Hematopoietic multipotent progenitor cell treated with erythropoietin and hydrocortisone succinate and interleukin-3 and kit ligand, for 15 days (in vitro differentiated cells): ENCODE measurements around the gene GRIN2A.

Source experiments
- DNase-seq: peaks from one replicate; pipeline ENCODE4 v3.0.0-alpha.2; 2015; ENCODE audit warnings: low spot score

The GRIN2A gene

DNA sequence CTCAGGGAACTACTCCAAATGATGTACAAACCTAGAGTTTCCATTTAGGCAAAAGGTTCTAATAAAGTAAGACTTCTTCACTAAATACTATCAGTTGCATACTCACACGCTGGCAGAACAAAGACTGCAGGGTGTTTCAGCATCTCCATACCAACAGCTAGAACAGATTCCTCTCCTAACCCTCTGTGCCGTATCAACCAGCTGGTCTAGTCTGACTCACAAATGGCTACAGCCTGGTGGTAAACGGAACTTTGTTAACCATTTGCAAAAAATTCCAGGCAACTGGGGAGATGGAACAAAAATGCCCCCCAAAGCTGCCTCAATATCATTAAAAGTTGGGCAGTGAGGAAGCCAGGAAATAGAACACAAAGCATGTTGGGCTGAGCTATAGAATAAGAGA is 217.1 kb downstream of the GRIN2A start:
- no peak for DNase-seq

DNA sequence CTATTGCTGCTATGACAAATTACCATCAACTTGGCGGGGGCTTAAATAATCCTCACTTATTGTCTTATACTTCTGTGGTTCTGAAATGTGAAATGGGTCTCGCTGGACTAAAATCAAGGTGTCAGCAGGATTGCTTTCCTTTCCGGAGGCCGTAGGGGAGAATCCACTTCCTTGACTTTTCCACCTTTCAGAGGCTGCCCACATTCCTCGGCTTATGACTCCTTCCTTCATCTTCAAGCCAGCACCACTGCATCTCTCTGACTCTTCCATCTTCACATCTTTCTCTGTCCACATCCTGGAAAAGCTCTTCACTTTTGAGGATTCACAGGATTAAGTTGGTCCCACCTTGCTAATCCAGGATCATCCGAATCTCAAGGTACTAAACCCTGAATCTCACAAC is 217.8 kb downstream of the GRIN2A start:
- DNase-seq = no peak

DNA sequence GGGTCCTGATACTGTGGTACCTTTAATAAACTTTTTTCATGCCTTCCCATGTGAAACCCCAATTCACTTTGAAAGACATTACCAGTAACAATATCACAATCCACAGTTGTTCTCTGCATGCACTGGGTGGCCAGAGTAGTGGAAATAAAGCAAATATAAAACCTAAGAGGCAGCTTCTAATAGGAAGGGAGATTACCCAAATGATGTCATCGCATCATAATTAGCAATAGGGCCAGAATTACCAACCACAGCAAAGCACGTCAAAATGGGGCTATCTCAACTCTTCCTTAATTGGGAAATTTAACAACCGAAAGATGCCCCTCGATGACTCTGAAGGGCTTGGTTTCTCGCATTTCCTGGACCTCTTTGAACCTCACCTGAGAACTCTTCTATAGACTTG is 224.8 kb downstream of the GRIN2A start:
- DNase-seq = no peak

DNA sequence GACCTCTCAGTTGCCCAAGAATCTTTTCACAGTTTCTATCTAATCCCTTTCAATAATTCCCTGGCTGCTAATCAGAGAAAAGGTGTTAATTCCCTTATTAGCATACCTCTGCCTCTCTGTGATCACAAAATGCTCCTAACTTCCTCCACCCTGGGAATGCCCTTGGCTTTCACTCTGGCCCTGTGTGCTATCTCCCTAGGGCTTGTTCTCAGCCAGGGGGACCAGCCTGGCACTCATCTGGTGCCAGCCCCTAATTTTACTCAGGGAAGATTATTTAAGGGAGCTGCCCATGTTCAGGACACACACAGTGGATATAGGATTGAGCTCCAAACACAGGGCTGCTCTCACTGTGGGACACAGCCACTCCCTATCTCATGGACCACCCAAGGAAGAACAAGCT is 225.2 kb downstream of the GRIN2A start:
- DNase-seq = no peak

DNA sequence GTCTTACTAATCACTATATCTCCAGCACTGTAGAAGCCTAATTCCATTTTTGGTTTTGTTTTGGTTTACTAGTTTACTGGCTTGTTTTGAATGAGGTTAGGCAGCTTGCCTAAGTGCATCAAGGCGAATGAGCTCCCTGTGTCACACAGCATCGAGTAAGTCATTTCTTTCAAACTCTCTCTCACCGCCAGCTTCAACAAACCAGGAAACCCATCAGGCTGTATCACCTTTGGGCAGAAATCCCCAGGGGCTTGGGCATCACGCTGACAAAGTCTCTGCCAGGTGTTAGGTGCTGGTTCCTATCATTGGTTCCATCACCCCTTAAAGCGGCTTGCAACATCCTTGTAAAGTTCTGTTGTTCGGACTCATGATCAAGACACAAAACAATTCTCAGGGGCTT is 226.6 kb downstream of the GRIN2A start:
- no peak for DNase-seq

DNA sequence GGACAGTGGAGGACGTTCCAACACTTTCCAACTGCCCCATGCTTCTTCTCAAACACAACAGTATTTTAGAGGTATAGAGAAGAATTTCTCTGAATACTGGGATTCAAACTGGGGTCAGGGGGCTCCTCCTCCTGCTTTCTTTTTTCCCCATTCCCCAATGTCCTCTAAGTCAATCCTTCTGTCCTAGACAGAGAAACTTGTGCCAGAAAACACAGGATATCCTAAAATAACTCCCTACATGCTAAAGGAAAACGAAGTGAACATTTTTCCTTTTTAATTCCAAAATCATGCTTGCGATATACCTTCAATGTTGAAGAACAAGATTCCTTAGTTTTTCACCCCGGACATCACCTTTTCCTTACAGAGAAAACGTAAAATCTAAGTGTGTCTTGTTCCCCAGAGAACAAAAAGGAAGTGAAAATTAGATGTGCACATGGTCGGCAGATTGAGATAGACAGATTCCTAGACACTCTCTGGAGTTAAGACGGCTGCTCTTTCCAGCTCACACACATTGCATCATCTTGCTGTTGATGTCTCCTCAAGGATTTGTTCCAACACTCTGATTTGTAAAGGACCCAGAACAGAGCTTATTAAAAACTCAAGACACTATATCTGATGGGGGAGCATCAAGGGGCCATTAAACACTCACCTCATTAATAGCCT is 228.2 kb downstream of the GRIN2A start:
- DNase-seq = no peak

DNA sequence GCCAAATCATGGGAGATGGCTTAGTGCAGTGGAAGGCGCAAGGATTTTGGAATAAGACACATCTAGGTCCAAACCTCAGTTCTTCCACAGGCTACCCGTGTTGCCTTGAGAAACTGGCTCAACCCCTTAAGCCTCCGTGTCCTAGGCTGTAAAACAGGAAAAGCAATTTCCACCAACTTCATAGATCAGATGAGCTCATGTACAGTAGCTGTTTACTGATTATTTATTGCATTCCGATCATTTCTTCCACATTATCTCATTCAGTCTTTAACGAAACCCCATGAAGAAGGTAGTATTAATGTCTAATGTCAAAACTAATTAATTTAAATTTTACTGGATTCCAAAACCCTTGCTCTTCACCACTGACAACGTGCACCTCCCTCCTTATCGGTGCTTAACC is 231.6 kb downstream of the GRIN2A start:
- DNase-seq = no peak

DNA sequence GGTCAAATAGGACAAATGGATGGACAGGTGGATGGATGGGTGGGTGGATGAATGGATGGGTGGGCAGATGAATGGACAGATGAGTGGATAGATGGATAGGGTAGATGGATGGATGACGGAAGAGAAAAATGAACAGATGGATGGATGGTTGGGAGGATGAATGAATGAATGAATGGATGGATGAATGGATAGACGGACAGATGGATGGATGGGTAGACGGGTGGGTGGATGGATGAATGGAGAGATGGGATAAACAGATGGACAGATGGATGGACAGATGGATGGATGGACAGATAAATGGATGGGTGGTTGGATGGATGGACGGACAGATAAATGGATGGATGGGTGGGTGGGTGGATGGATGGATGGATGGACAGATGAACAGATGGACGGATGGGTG is 232.8 kb downstream of the GRIN2A start:
- DNase-seq = no peak

DNA sequence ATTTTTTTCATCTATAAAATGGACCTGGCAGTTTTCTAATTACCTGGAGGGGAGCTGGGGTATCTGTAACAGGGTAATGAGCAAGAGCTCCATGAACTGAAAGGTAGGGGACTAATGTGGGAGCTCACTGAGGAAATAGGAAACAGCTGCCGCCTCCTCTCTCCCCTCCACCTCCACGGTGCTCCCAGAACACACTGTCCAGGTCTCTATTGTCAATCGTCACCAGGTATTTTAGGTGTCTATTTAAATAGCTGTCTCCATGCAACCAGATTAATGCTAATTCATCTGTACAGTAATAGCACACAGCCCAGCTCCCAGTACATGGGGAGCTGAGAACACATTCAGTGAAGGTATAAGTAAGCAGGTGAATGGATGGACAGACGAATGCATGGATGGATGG is 233.3 kb downstream of the GRIN2A start:
- no peak for DNase-seq

DNA sequence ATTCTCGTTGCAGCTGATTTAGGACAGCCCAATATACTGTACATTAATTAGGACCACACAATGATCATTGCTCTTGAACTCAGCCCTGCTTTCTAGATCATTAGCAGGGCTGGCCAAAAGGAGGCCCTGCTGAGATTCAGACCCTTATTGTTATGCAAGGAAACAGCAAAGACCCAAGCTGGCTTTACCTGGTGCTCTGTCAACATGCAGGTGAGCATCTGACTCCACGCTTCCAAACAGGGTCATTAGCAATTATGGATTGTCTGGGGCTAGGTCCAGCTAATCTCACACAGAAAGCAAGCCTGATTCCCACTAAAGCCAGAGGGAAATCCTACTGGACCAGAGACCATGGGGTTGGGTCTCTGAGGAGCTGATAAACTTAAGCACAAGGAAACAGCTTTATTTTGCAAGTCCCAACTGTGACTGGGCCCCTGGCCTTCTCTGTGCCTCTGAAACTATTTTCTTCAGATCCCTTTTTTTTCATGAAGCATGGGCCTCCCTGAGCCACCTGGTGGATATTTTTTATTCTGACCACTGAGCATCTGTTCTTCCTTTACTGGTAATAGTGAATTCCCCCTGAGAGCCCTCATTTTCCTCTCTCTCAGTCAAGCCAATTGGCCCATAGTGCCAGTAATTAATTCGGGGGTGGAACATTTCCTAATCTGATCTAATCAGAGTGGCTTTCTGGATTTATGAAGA is 236.1 kb downstream of the GRIN2A start:
- DNase-seq = no peak

DNA sequence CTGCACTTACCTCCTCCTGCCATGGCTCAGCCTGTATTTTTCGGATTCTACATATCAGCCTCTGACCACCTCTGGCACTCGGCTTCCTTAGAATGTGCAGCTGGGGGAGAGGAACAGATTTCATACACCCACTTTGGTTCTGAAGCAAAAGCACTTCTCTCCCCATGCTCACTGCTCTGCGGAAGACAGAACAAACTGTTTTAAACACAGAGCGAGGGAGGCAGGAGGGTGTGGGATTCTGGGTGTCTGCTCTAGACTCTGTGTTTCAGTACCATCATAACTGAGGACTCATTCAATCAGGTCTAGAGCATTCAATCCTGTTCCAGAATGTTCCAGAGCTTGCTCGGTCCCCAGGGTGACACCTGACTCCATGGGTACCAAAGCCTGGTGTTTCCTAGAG is 239.1 kb downstream of the GRIN2A start:
- DNase-seq = no peak

DNA sequence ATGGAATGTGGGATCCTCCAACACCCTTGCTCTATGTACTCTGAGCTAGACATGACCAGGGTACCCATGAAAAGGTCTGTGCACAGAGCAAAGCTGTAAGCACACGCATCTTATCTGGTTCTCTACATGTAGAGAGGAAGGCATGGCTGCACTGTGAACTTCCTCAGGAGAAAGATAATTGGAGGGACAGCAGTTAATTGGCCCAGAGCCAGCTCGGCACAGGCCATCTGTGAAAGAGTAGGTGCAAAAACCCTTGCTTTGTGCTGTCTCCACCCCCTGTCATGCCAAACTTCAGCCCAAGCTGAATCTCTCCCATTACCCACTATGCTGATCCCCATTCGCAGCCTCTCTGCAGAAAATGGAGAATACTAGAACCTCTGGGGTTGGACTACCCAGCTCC is 241.0 kb downstream of the GRIN2A start:
- DNase-seq = no peak

DNA sequence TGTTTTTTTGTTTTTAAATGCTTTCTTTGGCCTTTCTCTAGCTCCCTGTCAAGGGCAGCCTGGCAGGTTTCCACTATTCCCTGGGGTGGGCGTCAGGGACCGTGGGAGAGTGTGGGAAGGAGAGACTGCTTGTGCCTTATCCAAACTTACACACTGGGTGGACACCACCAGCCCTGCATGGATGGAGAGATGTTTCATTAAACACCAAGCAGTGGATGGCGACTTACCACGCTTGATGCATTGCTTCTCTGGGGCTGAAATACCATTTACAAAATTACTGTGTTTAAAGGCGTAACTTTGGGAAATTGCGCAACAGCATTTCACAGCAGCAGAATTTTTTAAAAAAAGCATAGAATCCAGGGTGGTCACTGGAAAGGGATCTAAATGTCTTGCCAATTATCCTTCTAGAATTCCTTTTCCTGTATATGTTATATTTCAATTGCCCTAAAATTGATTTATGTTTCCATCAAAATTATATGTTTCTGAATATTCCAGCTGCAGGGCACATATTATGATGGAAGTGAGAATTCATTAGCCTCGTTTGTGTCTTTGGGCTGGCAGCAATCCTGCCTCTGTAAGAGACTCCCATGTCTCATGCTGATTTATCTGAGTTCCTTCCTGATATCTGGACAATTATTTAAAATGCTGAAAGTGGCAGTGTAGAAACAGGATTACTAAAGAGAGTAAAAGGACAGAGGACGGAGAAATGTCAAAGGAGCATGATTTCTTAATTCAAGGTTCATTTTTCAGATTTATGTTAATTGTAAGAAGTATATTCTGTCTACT is 247.3 kb downstream of the GRIN2A start:
- no peak for DNase-seq

DNA sequence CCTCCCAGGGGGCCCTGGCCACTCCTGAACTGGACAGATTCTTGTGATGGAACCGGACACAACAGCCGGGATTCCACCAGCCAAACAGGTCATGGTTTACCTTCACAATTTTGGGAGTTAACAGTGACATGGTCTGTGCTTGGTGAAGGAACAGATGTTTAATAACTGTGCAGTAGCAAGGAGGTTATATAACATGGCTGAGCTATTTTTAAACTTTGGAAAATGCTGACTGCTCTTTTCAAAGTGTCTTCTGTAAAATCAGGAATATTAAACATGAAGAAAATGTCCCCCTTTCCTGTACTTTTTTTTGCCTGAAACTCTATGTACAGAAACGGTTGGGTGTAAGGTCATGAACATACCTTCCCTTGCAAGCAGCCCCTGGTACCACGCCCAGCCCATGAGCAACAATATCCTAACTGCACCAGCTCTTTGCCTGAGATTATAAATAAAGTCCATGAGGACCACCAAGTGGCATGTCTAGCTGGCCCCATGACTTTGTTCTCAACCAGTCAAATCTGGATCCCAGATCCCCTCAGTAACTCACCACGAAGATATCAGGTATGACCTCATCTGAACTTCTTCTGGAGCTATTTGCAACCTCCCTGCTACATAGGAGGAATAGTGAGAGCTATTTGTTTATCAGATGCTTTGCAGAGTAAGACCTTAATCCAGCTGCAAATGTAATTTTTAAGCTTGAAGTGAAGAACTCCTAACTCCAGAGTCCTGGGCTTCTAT is 249.1 kb downstream of the GRIN2A start:
- no peak for DNase-seq

DNA sequence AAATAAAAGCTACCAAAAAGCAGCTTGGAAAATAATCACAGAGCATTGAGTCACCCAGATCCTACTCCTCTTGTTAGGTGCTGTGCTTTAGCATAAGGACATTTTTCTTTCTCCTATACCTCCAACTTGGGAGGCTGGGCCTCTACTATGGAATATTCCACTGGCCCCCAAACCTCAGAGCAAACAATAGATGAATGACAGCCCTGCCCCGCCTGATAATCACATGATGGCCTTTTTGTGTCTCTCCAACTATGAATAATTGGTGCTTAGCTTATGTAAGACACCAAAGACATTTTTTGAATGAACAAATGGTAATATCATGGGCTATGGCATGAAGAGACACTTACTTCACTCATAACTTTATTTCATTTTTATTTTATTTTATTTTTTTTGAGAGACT is 250.2 kb downstream of the GRIN2A start:
- no peak for DNase-seq

DNA sequence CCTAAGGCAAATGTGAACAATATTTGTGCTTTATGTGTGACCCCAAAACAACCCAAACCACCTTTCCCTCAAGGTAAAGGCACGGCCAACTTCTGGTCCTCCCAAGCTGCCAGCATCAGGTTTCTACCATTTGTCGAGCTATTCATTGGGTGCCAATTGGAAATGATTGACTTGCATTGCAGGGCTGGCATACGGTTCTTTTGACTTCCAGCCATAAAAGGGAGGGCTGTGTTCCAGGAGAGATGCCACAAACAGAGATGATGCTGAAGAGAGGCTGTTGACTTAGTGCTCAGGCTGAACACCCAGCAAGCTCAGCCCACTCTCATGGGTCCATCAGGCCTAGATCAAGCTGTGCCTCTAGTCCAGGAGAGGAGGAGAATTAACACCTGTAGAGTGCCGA is 252.4 kb downstream of the GRIN2A start:
- no peak for DNase-seq

DNA sequence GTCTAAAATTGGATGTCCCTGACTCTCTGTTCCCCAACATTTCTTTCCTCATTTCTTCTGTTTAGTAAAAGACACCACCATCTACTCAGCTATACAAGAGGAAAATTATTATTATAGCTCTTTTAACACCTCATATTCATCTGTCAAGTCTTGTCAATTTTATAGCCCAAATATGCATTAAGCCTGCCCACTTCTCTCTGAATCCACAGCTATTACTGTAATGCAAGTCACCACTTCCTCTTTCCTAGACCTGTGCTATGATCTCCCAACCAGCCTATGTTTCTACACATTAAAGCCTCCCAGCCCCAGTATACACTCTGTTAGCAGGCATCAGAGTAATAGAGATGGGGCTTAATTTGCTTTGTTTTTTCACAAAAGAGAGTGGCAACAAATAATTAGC is 252.9 kb downstream of the GRIN2A start:
- DNase-seq = no peak

DNA sequence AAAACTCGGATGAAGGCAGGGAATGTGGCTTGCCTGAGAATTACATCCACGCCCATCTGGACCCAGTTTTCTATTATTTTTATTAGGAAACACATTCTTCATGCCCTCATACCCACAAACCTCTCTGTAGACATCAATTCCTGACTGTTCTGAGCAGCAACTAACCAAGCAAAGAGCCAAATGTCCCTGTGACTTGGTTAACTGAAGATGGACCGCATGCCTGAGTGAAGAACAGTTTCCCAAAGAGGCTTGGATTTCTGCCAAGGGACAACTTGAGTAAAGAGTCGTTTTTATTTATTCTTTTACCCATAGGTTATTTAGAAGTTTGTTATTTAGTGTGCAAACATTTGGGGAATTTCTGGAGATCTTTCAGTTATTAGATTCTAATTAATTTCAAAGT is 259.8 kb downstream of the GRIN2A start:
- DNase-seq = no peak

DNA sequence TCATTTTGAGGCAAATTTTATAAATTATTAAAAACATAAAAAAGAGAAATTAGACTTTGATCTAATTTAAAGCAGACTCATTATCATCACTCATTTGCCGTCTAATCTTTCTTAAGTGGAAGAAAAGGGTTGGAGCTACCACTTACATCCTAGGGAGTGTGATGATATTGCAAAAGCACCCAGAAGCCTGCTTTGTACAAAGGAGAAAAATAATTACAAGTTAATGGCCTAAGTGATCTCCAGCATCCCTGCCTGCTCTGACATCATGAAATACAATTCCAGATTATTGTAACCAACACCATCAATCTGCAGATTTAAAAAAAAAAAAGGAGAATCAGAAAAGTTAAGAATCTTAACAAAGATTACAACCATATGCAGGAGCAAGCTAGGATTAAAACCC is 260.2 kb downstream of the GRIN2A start:
- DNase-seq = no peak

DNA sequence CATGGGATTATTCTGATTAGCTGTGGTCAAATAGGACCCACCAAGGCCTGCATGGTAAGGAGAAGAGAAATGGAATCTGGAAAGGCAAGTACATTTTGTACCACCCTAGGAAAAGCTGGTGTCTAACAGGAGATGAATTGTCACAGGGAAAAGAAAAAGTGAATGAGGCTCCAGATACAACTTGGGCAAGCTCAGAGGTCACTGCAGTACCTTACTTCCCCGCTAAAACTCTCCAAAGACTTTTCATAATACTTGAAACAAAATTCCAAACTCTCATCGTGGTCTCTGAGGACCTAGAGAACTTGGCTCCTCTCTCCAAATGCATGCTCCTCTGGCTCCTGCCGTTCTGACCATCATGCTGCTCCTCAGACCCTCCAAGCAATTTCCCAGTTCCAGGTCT is 262.8 kb downstream of the GRIN2A start:
- no peak for DNase-seq

DNA sequence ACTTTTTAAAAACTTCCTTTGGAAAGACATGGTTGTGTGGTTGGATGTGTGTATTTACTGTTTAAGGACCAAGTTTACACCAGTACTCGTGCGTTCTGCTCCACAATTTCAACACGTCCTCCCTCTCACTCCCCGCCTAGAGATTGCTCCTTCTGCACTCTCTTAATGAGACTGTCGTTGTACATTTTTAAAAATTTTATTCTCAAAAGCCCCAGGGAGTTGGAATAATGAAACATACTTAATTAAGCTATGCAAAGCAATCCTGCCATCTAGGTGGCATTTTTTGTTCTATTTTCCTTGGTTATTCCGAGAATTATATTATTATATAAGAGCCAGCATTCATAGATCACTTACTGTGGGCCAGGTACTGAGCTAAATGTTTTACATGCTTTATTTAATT is 264.5 kb downstream of the GRIN2A start:
- no peak for DNase-seq

DNA sequence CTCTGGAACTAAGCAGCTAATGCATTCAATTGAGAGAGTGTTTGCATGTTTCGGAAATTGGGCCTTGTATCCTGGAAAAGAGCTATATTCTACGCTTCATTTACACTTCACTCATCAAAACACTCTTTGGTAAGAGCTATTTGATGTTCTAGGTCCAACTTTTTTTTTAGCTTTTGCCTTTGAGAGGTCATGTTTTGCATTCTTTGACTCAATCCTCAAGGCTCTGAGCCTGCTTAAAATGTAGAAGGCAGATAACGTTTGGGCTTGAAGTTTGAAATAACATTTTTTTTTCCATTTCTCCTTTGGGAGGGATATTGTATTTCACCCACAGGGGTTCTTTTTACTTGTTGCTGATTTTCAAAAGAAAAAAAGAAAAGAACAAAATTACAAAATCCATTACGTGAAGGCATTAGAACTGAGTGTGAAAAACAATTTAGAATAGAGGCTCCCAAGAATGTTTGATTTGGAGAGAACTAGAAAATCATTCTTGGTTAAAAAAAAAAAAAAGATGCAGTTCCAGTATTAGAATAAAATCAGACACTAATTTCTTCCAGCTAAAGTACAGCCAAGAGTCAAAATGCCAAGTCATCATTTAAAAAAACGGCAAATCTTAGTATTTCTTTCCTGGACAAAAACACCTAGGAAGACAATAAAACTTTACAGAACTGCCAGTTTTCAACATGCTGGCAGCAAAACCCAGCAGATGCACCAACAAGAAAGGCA is 268.5 kb downstream of the GRIN2A start:
- DNase-seq = no peak
